ENCODE results near the gene ENOX1. TPM values are rescaled to one million over a fixed set of nuclear protein-coding genes. Genes with fewer than 3 reads are reported as not detected.
A peak's percentile ranks its signal among the peaks of the same experiment; 100 is the strongest.

ENOX1 gene
- total and polyA plus RNA-seq, 2 donors (not counting 3 experiments of a cell fraction or from before 2014, with no cell fraction given): 0.17 to 0.97 TPM

GRCh38 chr13:43316946-43317353 is 469.8 kb downstream of the ENOX1 start:
- DNase-seq (ENCODE audit: low read depth, low spot score): peak; percentile 82
- peak; percentile 63 for FAIRE-seq
- Histone ChIP-seq H3K9me1 (replicated peaks; ENCODE audit: control insufficient read depth, extremely low read depth, insufficient read depth, low read length) (no peaks in the 10 kb centered on the region), H3K4me1 (ENCODE audit: control insufficient read depth, extremely low read depth, insufficient read depth, low read length) (peaks cover 12% of the 10 kb centered on the region), H3K9ac (replicated peaks; ENCODE audit: extremely low read depth, insufficient read depth, low read length) (peak overlapping the region; percentile 1), H3K36me3 (ENCODE audit: control insufficient read depth in 2 of 2, extremely low read depth in 1 of 2, insufficient read depth in 2 of 2, low read length in 2 of 2) (no peaks in the 10 kb centered on the region), H3K4me2 (ENCODE audit: insufficient read depth, low read length) (peak overlapping the region; percentile 69), H3K27me3 (ENCODE audit: control insufficient read depth in 2 of 2, insufficient read depth in 2 of 2, low read length in 2 of 2) (no peaks in the 10 kb centered on the region), H3K27ac (ENCODE audit: insufficient read depth, low read depth, low read length) (peak overlapping the region; percentile 12), H4K20me1 (replicated peaks; ENCODE audit: control insufficient read depth, extremely low read depth, insufficient read depth, low read length) (no peaks in the 10 kb centered on the region), H2AFZ (ENCODE audit: low read depth, low read length) (peak overlapping the region; percentile 40), H3K79me2 (ENCODE audit: control insufficient read depth, insufficient read depth, low read length) (no peaks in the 10 kb centered on the region), H3K4me3 (replicated peaks in 1 of 3; ENCODE audit: insufficient read depth in 1 of 3, low read depth in 1 of 3, low read length in 3 of 3) (no peak overlapping the region), H3K9me3 (replicated peaks; ENCODE audit: control insufficient read depth, insufficient read depth, low read length) (no peaks in the 10 kb centered on the region)
- TF ChIP-seq, protein P1, sequence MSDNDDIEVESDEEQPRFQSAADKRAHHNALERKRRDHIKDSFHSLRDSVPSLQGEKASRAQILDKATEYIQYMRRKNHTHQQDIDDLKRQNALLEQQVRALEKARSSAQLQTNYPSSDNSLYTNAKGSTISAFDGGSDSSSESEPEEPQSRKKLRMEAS (IDR thresholded peaks at IDR 0.05; ENCODE audit: insufficient read depth, insufficient read length): no peak
- TF ChIP-seq EZH2 (IDR thresholded peaks at IDR 0.05; ENCODE audit: borderline replicate concordance, low read depth, low read length, severe bottlenecking) (no peak), GATA2 (IDR thresholded peaks at IDR 0.05; ENCODE audit: insufficient read depth, insufficient read length, low read depth, low read length) (peak; percentile 13), JUN (IDR thresholded peaks at IDR 0.05; ENCODE audit: borderline replicate concordance, insufficient read depth, insufficient read length, low read depth) (no peak), FOS (IDR thresholded peaks at IDR 0.05; ENCODE audit: borderline replicate concordance, insufficient read depth, low read length) (peak; percentile 9)
- POLR2A ChIA-PET: no interaction called here
- intact Hi-C loops (cut with micrococcal nuclease): no loop called here
- dilution Hi-C loops (cut with MboI; ENCODE audit: extremely low pct_ligation_motif_present, low sequenced_read_pairs): no loop called here
- no TSS peak for BruUV-seq (replicated peaks)
- CTCF ChIA-PET: interaction anchor here (2.1 to 2.7 kb wide), 2 partner anchors 11 to 14 kb away, joined by 5 to 9 read pairs; no protein-coding TSS in a partner anchor

GRCh38 chr13:43316281-43316680 is 470.5 kb downstream of the ENOX1 start:
- no peak overlapping the region for H3K9ac ChIP-seq (replicated peaks; ENCODE audit: extremely low read depth, insufficient read depth, low read length)
- H3K79me2 ChIP-seq (ENCODE audit: control insufficient read depth, insufficient read depth, low read length): no peaks in the 10 kb centered on the region

More at GRCh38 chr13:43316281-43316680, 470.5 kb downstream of the ENOX1 start:
- no peaks in the 10 kb centered on the region for H3K36me3 ChIP-seq (ENCODE audit: control insufficient read depth in 2 of 2, extremely low read depth in 1 of 2, insufficient read depth in 2 of 2, low read length in 2 of 2)
- H3K4me3 ChIP-seq (replicated peaks in 1 of 3; ENCODE audit: insufficient read depth in 1 of 3, low read depth in 1 of 3, low read length in 3 of 3): no peak overlapping the region
- no TSS peak for BruUV-seq (replicated peaks)
- intact Hi-C loops (cut with micrococcal nuclease) (no loop called here), dilution Hi-C loops (cut with MboI; ENCODE audit: extremely low pct_ligation_motif_present, low sequenced_read_pairs) (no loop called here)
- peak; percentile 2 for DNase-seq (ENCODE audit: low read depth, low spot score)
- TF ChIP-seq, protein P1 (IDR thresholded peaks at IDR 0.05; ENCODE audit: insufficient read depth, insufficient read length): no peak
- TF ChIP-seq FOS (IDR thresholded peaks at IDR 0.05; ENCODE audit: borderline replicate concordance, insufficient read depth, low read length) (no peak), CTCF (IDR thresholded peaks at IDR 0.05; ENCODE audit: extremely low read depth in 1 of 2, insufficient read depth in 1 of 2, low read depth in 1 of 2, low read length in 2 of 2) (no peak), POLR2AphosphoS5 (IDR thresholded peaks at IDR 0.05; ENCODE audit: insufficient read depth, low read depth, low read length) (no peak), POLR2A (IDR thresholded peaks at IDR 0.05; ENCODE audit: low read depth, low read length) (no peak), GATA2 (IDR thresholded peaks at IDR 0.05; ENCODE audit: insufficient read depth, insufficient read length, low read depth, low read length) (no peak), MYC (IDR thresholded peaks at IDR 0.05; ENCODE audit: low read depth, low read length) (no peak), JUN (IDR thresholded peaks at IDR 0.05; ENCODE audit: borderline replicate concordance, insufficient read depth, insufficient read length, low read depth) (no peak), EZH2 (IDR thresholded peaks at IDR 0.05; ENCODE audit: borderline replicate concordance, low read depth, low read length, severe bottlenecking) (no peak)
- H3K4me1 ChIP-seq (ENCODE audit: control insufficient read depth, extremely low read depth, insufficient read depth, low read length): peaks cover 12% of the 10 kb centered on the region
- peak overlapping the region; percentile 69 for H3K4me2 ChIP-seq (ENCODE audit: insufficient read depth, low read length)
- H3K27me3 ChIP-seq (ENCODE audit: control insufficient read depth in 2 of 2, insufficient read depth in 2 of 2, low read length in 2 of 2): no peaks in the 10 kb centered on the region
- H2AFZ ChIP-seq (ENCODE audit: low read depth, low read length): no peak overlapping the region
- H4K20me1 ChIP-seq (replicated peaks; ENCODE audit: control insufficient read depth, extremely low read depth, insufficient read depth, low read length): no peaks in the 10 kb centered on the region
- H3K9me1 ChIP-seq (replicated peaks; ENCODE audit: control insufficient read depth, extremely low read depth, insufficient read depth, low read length): no peaks in the 10 kb centered on the region
- FAIRE-seq: no peak
- H3K27ac ChIP-seq (ENCODE audit: insufficient read depth, low read depth, low read length): no peak overlapping the region
- no peaks in the 10 kb centered on the region for H3K9me3 ChIP-seq (replicated peaks; ENCODE audit: control insufficient read depth, insufficient read depth, low read length)
- POLR2A ChIA-PET: no interaction called here
- CTCF ChIA-PET: interaction anchor here (2.1 to 2.7 kb wide), 2 partner anchors 11 to 13 kb away, joined by 5 to 9 read pairs; no protein-coding TSS in a partner anchor
